ENCODE results near the gene TAS1R1. TPM values are rescaled to one million over a fixed set of nuclear protein-coding genes. Genes with fewer than 3 reads are reported as not detected.
A peak's percentile ranks its signal among the peaks of the same experiment; 100 is the strongest.

The TAS1R1 gene
- total RNA-seq, 2 experiments from 2014 or later, result not detected

GRCh38 chr1:6511056-6511455 lies 44.1 kb upstream of the TAS1R1 start:
- POLR2A ChIA-PET, result no interaction called here
- no peak for DNase-seq
- Mint-ChIP-seq H3K4me1 (ENCODE audit: low read depth) (peaks cover 3% of the 10 kb centered on the region), H3K27me3 (ENCODE audit: low read depth) (no peaks in the 10 kb centered on the region), H3K36me3 (ENCODE audit: low read depth) (no peaks in the 10 kb centered on the region), H3K4me3 (no peak overlapping the region), H3K27ac (no peak overlapping the region), H3K9me3 (ENCODE audit: insufficient read depth) (no peaks in the 10 kb centered on the region)
- no peak for ATAC-seq
- CTCF ChIA-PET, result interaction anchor here (0.6 kb wide), 1 partner anchor 17 kb away, joined by 3 read pairs; no protein-coding TSS in a partner anchor

GRCh38 chr1:6511561-6512244 lies 43.4 kb upstream of the TAS1R1 start:
- no peak overlapping the region for H3K4me3 Mint-ChIP-seq
- ATAC-seq (no peak), DNase-seq (no peak)
- no peak overlapping the region for H3K27ac Mint-ChIP-seq
- no peaks in the 10 kb centered on the region for H3K9me3 Mint-ChIP-seq (ENCODE audit: insufficient read depth)
- ChIA-PET CTCF (interaction anchor here (0.6 to 1.0 kb wide), 2 partner anchors 18 to 42 kb away, joined by 3 read pairs; no protein-coding TSS in a partner anchor), POLR2A (no interaction called here)
- H3K27me3 Mint-ChIP-seq (ENCODE audit: low read depth), result no peaks in the 10 kb centered on the region
- no peaks in the 10 kb centered on the region for H3K36me3 Mint-ChIP-seq (ENCODE audit: low read depth)
- peaks cover 3% of the 10 kb centered on the region for H3K4me1 Mint-ChIP-seq (ENCODE audit: low read depth)

GRCh38 chr1:6512245-6512907 lies 42.7 kb upstream of the TAS1R1 start:
- Mint-ChIP-seq H3K36me3 (ENCODE audit: low read depth) (no peaks in the 10 kb centered on the region), H3K27me3 (ENCODE audit: low read depth) (no peaks in the 10 kb centered on the region), H3K4me3 (no peak overlapping the region), H3K4me1 (ENCODE audit: low read depth) (no peaks in the 10 kb centered on the region), H3K9me3 (ENCODE audit: insufficient read depth) (no peaks in the 10 kb centered on the region), H3K27ac (no peak overlapping the region)
- ChIA-PET POLR2A (no interaction called here), CTCF (interaction anchor here (1.0 kb wide), 1 partner anchor 41 kb away, joined by 3 read pairs; no protein-coding TSS in a partner anchor)
- ATAC-seq (no peak), DNase-seq (no peak)

GRCh38 chr1:6512908-6513280 lies 42.2 kb upstream of the TAS1R1 start:
- no peak for ATAC-seq
- no peaks in the 10 kb centered on the region for H3K36me3 Mint-ChIP-seq (ENCODE audit: low read depth)
- H3K27me3 Mint-ChIP-seq (ENCODE audit: low read depth), result no peaks in the 10 kb centered on the region
- H3K27ac Mint-ChIP-seq, result no peak overlapping the region
- no peak for DNase-seq
- ChIA-PET CTCF (interaction anchor here (1.0 kb wide), 1 partner anchor 41 kb away, joined by 3 read pairs; no protein-coding TSS in a partner anchor), POLR2A (no interaction called here)
- no peak overlapping the region for H3K4me3 Mint-ChIP-seq
- H3K9me3 Mint-ChIP-seq (ENCODE audit: insufficient read depth), result no peaks in the 10 kb centered on the region
- H3K4me1 Mint-ChIP-seq (ENCODE audit: low read depth), result no peaks in the 10 kb centered on the region

GRCh38 chr1:6513320-6513801 lies 41.7 kb upstream of the TAS1R1 start:
- CTCF ChIA-PET, result no interaction called here
- ATAC-seq (no peak), DNase-seq (no peak)
- no peak overlapping the region for H3K27ac Mint-ChIP-seq
- H3K4me3 Mint-ChIP-seq, result no peak overlapping the region
- no peaks in the 10 kb centered on the region for H3K27me3 Mint-ChIP-seq (ENCODE audit: low read depth)
- POLR2A ChIA-PET, result no interaction called here
- H3K4me1 Mint-ChIP-seq (ENCODE audit: low read depth), result no peaks in the 10 kb centered on the region
- no peaks in the 10 kb centered on the region for H3K36me3 Mint-ChIP-seq (ENCODE audit: low read depth)
- no peaks in the 10 kb centered on the region for H3K9me3 Mint-ChIP-seq (ENCODE audit: insufficient read depth)

GRCh38 chr1:6515771-6516170 lies 39.3 kb upstream of the TAS1R1 start:
- Mint-ChIP-seq H3K27ac (no peak overlapping the region), H3K4me3 (no peak overlapping the region), H3K36me3 (ENCODE audit: low read depth) (no peaks in the 10 kb centered on the region), H3K9me3 (ENCODE audit: insufficient read depth) (no peaks in the 10 kb centered on the region), H3K27me3 (ENCODE audit: low read depth) (no peaks in the 10 kb centered on the region), H3K4me1 (ENCODE audit: low read depth) (no peaks in the 10 kb centered on the region)
- DNase-seq (no peak), ATAC-seq (no peak)
- ChIA-PET CTCF (no interaction called here), POLR2A (no interaction called here)

GRCh38 chr1:6517435-6517851 lies 37.7 kb upstream of the TAS1R1 start:
- ATAC-seq (no peak), DNase-seq (no peak)
- H3K27ac Mint-ChIP-seq, result no peak overlapping the region
- POLR2A ChIA-PET, result no interaction called here
- peaks cover 5% of the 10 kb centered on the region for H3K4me1 Mint-ChIP-seq (ENCODE audit: low read depth)
- H3K9me3 Mint-ChIP-seq (ENCODE audit: insufficient read depth), result no peaks in the 10 kb centered on the region
- CTCF ChIA-PET, result no interaction called here
- H3K27me3 Mint-ChIP-seq (ENCODE audit: low read depth), result no peaks in the 10 kb centered on the region
- no peaks in the 10 kb centered on the region for H3K36me3 Mint-ChIP-seq (ENCODE audit: low read depth)
- H3K4me3 Mint-ChIP-seq, result no peak overlapping the region

- POLR2A ChIA-PET, result interaction anchor here (0.8 kb wide), 1 partner anchor 132 kb away, joined by 3 read pairs; no protein-coding TSS in a partner anchor
- peaks cover 8% of the 10 kb centered on the region for H3K36me3 Mint-ChIP-seq (ENCODE audit: low read depth)
- ATAC-seq (no peak), DNase-seq (no peak)
- no peak overlapping the region for H3K27ac Mint-ChIP-seq
- H3K4me1 Mint-ChIP-seq (ENCODE audit: low read depth), result peaks cover 5% of the 10 kb centered on the region
- no peaks in the 10 kb centered on the region for H3K27me3 Mint-ChIP-seq (ENCODE audit: low read depth)
- no peaks in the 10 kb centered on the region for H3K9me3 Mint-ChIP-seq (ENCODE audit: insufficient read depth)
- CTCF ChIA-PET, result no interaction called here
- no peak overlapping the region for H3K4me3 Mint-ChIP-seq
These were observed 35.6 kb upstream of the TAS1R1 start for GRCh38 chr1:6519491-6519934.

- Mint-ChIP-seq H3K36me3 (ENCODE audit: low read depth) (peaks cover 8% of the 10 kb centered on the region), H3K27ac (no peak overlapping the region), H3K27me3 (ENCODE audit: low read depth) (no peaks in the 10 kb centered on the region), H3K4me1 (ENCODE audit: low read depth) (peaks cover 5% of the 10 kb centered on the region), H3K4me3 (no peak overlapping the region), H3K9me3 (ENCODE audit: insufficient read depth) (no peaks in the 10 kb centered on the region)
- ATAC-seq (peak; percentile 33), DNase-seq (no peak)
- ChIA-PET CTCF (interaction anchor here (1.5 kb wide), 1 partner anchor 34 kb away, joined by 8 read pairs; the partner anchor contains the start of genes NOL9 and TAS1R1), POLR2A (interaction anchor here (0.8 kb wide), 1 partner anchor 131 kb away, joined by 3 read pairs; no protein-coding TSS in a partner anchor)
These were observed 35.0 kb upstream of the TAS1R1 start for GRCh38 chr1:6519935-6520671.

- peaks cover 15% of the 10 kb centered on the region for H3K36me3 Mint-ChIP-seq (ENCODE audit: low read depth)
- H3K9me3 Mint-ChIP-seq (ENCODE audit: insufficient read depth), result no peaks in the 10 kb centered on the region
- no peak for ATAC-seq
- H3K27ac Mint-ChIP-seq, result peak overlapping the region; percentile 16
- no peak overlapping the region for H3K4me3 Mint-ChIP-seq
- peaks cover 5% of the 10 kb centered on the region for H3K4me1 Mint-ChIP-seq (ENCODE audit: low read depth)
- POLR2A ChIA-PET, result no interaction called here
- no peak for DNase-seq
- CTCF ChIA-PET, result interaction anchor here (0.7 to 1.5 kb wide), 2 partner anchors 31 to 33 kb away, joined by 4 to 8 read pairs; partner anchors contain the start of genes NOL9 and TAS1R1
- H3K27me3 Mint-ChIP-seq (ENCODE audit: low read depth), result no peaks in the 10 kb centered on the region
These were observed 33.6 kb upstream of the TAS1R1 start for GRCh38 chr1:6521536-6521935.

- Mint-ChIP-seq H3K9me3 (ENCODE audit: insufficient read depth) (no peaks in the 10 kb centered on the region), H3K36me3 (ENCODE audit: low read depth) (peaks cover 29% of the 10 kb centered on the region), H3K4me3 (no peak overlapping the region), H3K4me1 (ENCODE audit: low read depth) (peaks cover 5% of the 10 kb centered on the region), H3K27ac (no peak overlapping the region), H3K27me3 (ENCODE audit: low read depth) (no peaks in the 10 kb centered on the region)
- CTCF ChIA-PET, result interaction anchor here (0.9 to 3.2 kb wide), 5 partner anchors 12 to 125 kb away, joined by 3 to 16 read pairs (median 13); partner anchors contain the start of genes NOL9, PLEKHG5 and TAS1R1
- POLR2A ChIA-PET, result no interaction called here
- ATAC-seq (no peak), DNase-seq (no peak)
These were observed 31.5 kb upstream of the TAS1R1 start for GRCh38 chr1:6523566-6523965.
